Activated T-helper 17 cell treated with anti-CD3 and anti-CD28 coated beads, Interleukin-2, amount 50 U/mL, for 72 hours (primary cell): ENCODE data around the gene MRAP2. TPM values are rescaled to one million over a fixed set of nuclear protein-coding genes. Genes with fewer than 3 reads are reported as not detected.
"Not testable (repeated sequence)": the region's sequence is repeated elsewhere in the genome, so short reads cannot be mapped to it uniquely, and the experiment has no call there.

Experiments used
- ATAC-seq: fragments of 150-1000 bp; cut with Tn5 transposase; replicated peaks from 2 replicates; pipeline ENCODE4 v1.10.0; 2021; ENCODE audit warnings: mild to moderate bottlenecking, moderate library complexity
- H3K27ac Mint-ChIP-seq: one replicate; pipeline ENCODE4 v1.8.0; 2022; ENCODE audit warnings: mixed read lengths
- H3K27me3 Mint-ChIP-seq: one replicate; pipeline ENCODE4 v1.8.0; 2022; ENCODE audit warnings: mixed read lengths
- H3K36me3 Mint-ChIP-seq: one replicate; pipeline ENCODE4 v1.8.0; 2022; ENCODE audit warnings: low read depth, mild to moderate bottlenecking, mixed read lengths
- H3K4me1 Mint-ChIP-seq: one replicate; pipeline ENCODE4 v1.8.0; 2022; ENCODE audit warnings: mixed read lengths
- H3K4me3 Mint-ChIP-seq: one replicate; pipeline ENCODE4 v1.8.0; 2022; ENCODE audit warnings: mild to moderate bottlenecking, mixed read lengths
- H3K9me3 Mint-ChIP-seq: one replicate; pipeline ENCODE4 v1.8.0; 2022; ENCODE audit warnings: mixed read lengths
- total RNA-seq, 2 donors: library from RNA; stranded (reverse); gene quantifications; one replicate each; pipeline ENCODE4 v1.2.3, GENCODE V29; 2022

MRAP2 gene
- total RNA-seq, 2 donors from 2014 or later = 0.11 TPM; not detected in 1

- not testable (repeated sequence) for H3K36me3 Mint-ChIP-seq, ATAC-seq, H3K4me1 Mint-ChIP-seq, H3K4me3 Mint-ChIP-seq, H3K9me3 Mint-ChIP-seq, H3K27ac Mint-ChIP-seq
- H3K27me3 Mint-ChIP-seq = peaks cover 14% of the 10 kb centered on the region
Measured at GRCh38 chr6:84111351-84111750, 77.8 kb downstream of the MRAP2 start.

GRCh38 chr6:84114933-84115594 is 81.5 kb downstream of the MRAP2 start:
- peaks cover 14% of the 10 kb centered on the region for H3K9me3 Mint-ChIP-seq
- H3K4me1 Mint-ChIP-seq, H3K4me3 Mint-ChIP-seq, H3K36me3 Mint-ChIP-seq, ATAC-seq, H3K27ac Mint-ChIP-seq: not testable (repeated sequence)
- peaks cover 14% of the 10 kb centered on the region for H3K27me3 Mint-ChIP-seq

GRCh38 chr6:84118191-84118590 is 84.6 kb downstream of the MRAP2 start:
- Mint-ChIP-seq H3K9me3 (peaks cover 18% of the 10 kb centered on the region), H3K4me1 (no peaks in the 10 kb centered on the region), H3K27ac (no peak overlapping the region), H3K4me3 (no peak overlapping the region), H3K36me3 (peaks cover 19% of the 10 kb centered on the region), H3K27me3 (peaks cover 10% of the 10 kb centered on the region)
- ATAC-seq = no peak

- H3K4me1 Mint-ChIP-seq = no peaks in the 10 kb centered on the region
- no peak overlapping the region for H3K27ac Mint-ChIP-seq
- peaks cover 29% of the 10 kb centered on the region for H3K36me3 Mint-ChIP-seq
- H3K27me3 Mint-ChIP-seq = peaks cover 4% of the 10 kb centered on the region
- H3K4me3 Mint-ChIP-seq = no peak overlapping the region
- ATAC-seq = no peak
- peaks cover 19% of the 10 kb centered on the region for H3K9me3 Mint-ChIP-seq
Measured at GRCh38 chr6:84119277-84119676, 85.7 kb downstream of the MRAP2 start.

DNA sequence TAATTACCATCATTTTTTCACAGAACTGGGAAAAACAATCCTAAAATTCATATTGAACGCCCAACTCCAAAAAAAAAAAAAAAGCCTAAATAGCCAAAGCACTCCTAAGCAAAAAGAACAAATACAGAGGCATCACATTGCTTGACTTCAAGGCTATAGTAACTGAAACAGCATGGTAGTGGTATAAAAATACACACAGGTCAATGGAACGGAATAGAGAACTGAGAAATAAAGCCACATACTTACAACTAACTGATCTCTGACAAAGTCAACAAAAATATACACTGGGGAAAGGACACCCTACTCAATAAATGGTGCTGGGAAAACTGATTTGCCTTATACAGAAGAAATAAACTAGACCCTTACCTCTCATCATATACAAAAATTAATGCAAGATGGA is 89.6 kb downstream of the MRAP2 start:
- Mint-ChIP-seq H3K27me3 (no peaks in the 10 kb centered on the region), H3K9me3 (peaks cover 5% of the 10 kb centered on the region), H3K4me3 (no peak overlapping the region)

GRCh38 chr6:84129588-84129987 is 96.0 kb downstream of the MRAP2 start:
- H3K27me3 Mint-ChIP-seq, H3K4me3 Mint-ChIP-seq, H3K4me1 Mint-ChIP-seq, H3K27ac Mint-ChIP-seq, ATAC-seq: not testable (repeated sequence)
- Mint-ChIP-seq H3K36me3 (peaks cover 12% of the 10 kb centered on the region), H3K9me3 (peaks cover 14% of the 10 kb centered on the region)

More for the DNA sequence above, 89.6 kb downstream of the MRAP2 start:
- Mint-ChIP-seq H3K27ac (no peak overlapping the region), H3K4me1 (no peaks in the 10 kb centered on the region), H3K36me3 (peaks cover 44% of the 10 kb centered on the region)
- no peak for ATAC-seq

DNA sequence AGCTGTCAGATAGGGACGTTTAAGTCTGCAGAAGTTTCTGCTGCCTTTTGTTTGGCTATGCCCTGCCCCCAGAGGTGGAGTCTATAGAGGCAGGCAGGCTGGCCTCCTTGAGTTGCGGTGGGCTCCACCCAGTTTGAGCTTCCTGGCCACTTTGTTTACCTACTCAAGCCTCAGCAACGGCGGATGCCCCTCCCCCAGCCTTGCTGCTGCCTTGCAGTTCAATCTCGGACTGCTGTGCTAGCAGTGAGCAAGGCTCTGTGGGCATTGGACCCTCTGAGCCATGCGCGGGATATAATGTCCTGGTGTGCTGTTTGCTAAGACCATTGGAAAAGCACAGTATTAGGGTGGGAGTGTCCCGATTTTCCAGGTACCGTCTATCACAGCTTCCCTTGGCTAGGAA is 99.8 kb downstream of the MRAP2 start:
- H3K27ac Mint-ChIP-seq, H3K4me1 Mint-ChIP-seq, ATAC-seq, H3K4me3 Mint-ChIP-seq, H3K27me3 Mint-ChIP-seq: not testable (repeated sequence)
- H3K9me3 Mint-ChIP-seq = peaks cover 14% of the 10 kb centered on the region
- peaks cover 11% of the 10 kb centered on the region for H3K36me3 Mint-ChIP-seq

DNA sequence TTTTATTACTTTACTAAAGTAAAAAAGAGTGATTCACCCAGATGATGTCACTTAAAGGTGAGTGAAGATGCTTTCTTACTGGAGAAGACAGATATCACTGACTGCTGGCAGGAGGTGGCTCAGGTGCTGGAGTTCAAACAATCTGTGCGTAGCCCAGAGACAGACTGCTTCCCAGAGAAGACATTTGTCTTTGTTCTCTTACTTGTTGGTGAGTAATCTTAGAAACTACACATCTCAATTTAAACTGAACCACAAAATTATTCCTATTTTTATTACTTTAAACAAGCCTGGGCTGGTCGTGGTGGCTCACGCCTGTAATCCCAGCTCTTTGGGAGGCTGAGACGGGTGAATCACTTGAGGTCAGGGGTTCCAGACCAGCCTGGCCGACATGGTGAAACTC is 101.7 kb downstream of the MRAP2 start:
- no peak for ATAC-seq
- Mint-ChIP-seq H3K9me3 (peaks cover 10% of the 10 kb centered on the region), H3K27me3 (no peaks in the 10 kb centered on the region), H3K36me3 (peaks cover 27% of the 10 kb centered on the region), H3K4me3 (no peak overlapping the region), H3K27ac (no peak overlapping the region), H3K4me1 (no peaks in the 10 kb centered on the region)

DNA sequence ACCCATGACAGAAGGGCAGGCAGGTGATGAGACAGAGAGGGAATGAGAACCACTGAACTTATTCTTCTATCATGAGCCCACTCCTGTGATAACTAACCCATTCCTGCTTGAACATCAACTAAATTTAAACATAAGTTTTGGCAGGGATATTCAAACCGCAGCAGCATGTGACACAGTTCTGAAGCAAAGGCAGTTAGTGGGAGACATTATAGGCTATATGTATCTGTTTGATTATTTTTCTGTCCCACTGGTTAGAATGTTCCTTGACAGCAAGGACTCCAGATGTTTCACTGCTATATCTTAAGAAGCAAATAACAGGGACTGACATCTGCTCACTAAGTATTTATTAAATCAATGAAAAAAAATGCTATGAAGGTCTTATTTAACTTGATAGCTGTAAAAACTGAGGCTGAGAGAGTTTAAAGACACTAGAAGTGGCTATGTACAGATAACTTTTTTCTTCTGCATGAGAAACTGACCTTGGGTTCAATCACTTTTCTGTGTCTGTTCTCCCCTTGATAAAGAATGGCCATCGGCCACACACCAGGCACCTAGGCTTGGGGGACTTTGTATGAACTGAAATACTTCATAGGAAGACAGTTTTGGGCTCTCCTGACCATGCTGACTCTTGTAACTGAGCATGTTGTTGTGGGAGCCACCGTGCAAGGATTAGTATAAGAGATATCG is 102.9 kb downstream of the MRAP2 start:
- no peak for ATAC-seq
- no peaks in the 10 kb centered on the region for H3K27me3 Mint-ChIP-seq
- H3K4me1 Mint-ChIP-seq = no peaks in the 10 kb centered on the region
- no peak overlapping the region for H3K4me3 Mint-ChIP-seq
- no peak overlapping the region for H3K27ac Mint-ChIP-seq
- H3K9me3 Mint-ChIP-seq = peaks cover 3% of the 10 kb centered on the region
- H3K36me3 Mint-ChIP-seq = peaks cover 37% of the 10 kb centered on the region

GRCh38 chr6:84137051-84137375 is 103.4 kb downstream of the MRAP2 start:
- H3K27ac Mint-ChIP-seq = no peak overlapping the region
- no peaks in the 10 kb centered on the region for H3K27me3 Mint-ChIP-seq
- no peak for ATAC-seq
- H3K4me1 Mint-ChIP-seq = no peaks in the 10 kb centered on the region
- H3K4me3 Mint-ChIP-seq = no peak overlapping the region
- peaks cover 42% of the 10 kb centered on the region for H3K36me3 Mint-ChIP-seq
- H3K9me3 Mint-ChIP-seq = peaks cover 3% of the 10 kb centered on the region

- Mint-ChIP-seq H3K27ac (no peak overlapping the region), H3K4me3 (no peak overlapping the region), H3K36me3 (peaks cover 47% of the 10 kb centered on the region), H3K27me3 (no peaks in the 10 kb centered on the region), H3K4me1 (no peaks in the 10 kb centered on the region), H3K9me3 (no peaks in the 10 kb centered on the region)
- ATAC-seq = no peak
Measured at GRCh38 chr6:84137989-84138575, 104.5 kb downstream of the MRAP2 start.

GRCh38 chr6:84139311-84139710 is 105.7 kb downstream of the MRAP2 start:
- no peaks in the 10 kb centered on the region for H3K9me3 Mint-ChIP-seq
- H3K4me3 Mint-ChIP-seq = no peak overlapping the region
- no peaks in the 10 kb centered on the region for H3K27me3 Mint-ChIP-seq

More at GRCh38 chr6:84139311-84139710, 105.7 kb downstream of the MRAP2 start:
- Mint-ChIP-seq H3K27ac (no peak overlapping the region), H3K4me1 (no peaks in the 10 kb centered on the region), H3K36me3 (peaks cover 50% of the 10 kb centered on the region)
- ATAC-seq = no peak
